ENCODE measurements around the gene KCTD4. TPM values are rescaled to one million over a fixed set of nuclear protein-coding genes. Genes with fewer than 3 reads are reported as not detected.

The KCTD4 gene
- total RNA-seq, 1 donor = under 0.01 TPM

DNA sequence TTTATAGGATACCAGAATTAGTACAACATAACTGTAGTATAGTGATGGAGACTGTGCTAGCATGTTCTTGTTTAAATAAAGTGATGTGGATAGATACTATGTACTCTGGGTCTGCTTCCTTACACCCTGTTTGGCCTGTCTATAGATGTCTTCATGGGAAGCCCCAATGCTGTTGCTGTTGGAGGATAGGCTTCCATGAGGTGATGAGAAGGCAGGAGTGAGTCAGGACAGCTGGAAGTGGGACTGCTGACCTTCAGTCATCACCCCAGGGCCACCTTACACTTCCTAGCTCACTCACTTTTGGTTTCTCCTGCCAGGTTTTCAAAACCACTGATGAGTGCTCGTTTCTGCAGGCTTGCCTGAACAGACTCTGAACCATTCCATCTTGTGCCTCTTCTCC lies 4.2 kb downstream of the KCTD4 start:
- Histone ChIP-seq H3K27me3 (ENCODE audit: insufficient read depth, low read length) (no peaks in the 10 kb centered on the region), H4K20me1 (ENCODE audit: insufficient read depth, low read length) (no peaks in the 10 kb centered on the region), H3K4me2 (ENCODE audit: insufficient read depth, low read length) (no peak overlapping the region), H2AFZ (ENCODE audit: low read length) (no peak overlapping the region), H3K36me3 (ENCODE audit: insufficient read depth, low read length) (no peaks in the 10 kb centered on the region), H3K79me2 (ENCODE audit: insufficient read depth, low read length) (peaks cover 20% of the 10 kb centered on the region), H3K9me3 (ENCODE audit: low read depth, low read length) (no peaks in the 10 kb centered on the region), H3K4me3 (ENCODE audit: insufficient read depth, low read length) (no peak overlapping the region), H3K27ac (ENCODE audit: low read depth, low read length) (peak overlapping the region; percentile 2), H3K4me1 (ENCODE audit: insufficient read depth, low read length) (peaks cover 42% of the 10 kb centered on the region)
- no peak for TF ChIP-seq CTCF (IDR thresholded peaks at IDR 0.05; ENCODE audit: extremely low read depth, low read depth, low read length)
- DNase-seq (ENCODE audit: insufficient read length, low spot score, missing footprints) = no peak

DNA sequence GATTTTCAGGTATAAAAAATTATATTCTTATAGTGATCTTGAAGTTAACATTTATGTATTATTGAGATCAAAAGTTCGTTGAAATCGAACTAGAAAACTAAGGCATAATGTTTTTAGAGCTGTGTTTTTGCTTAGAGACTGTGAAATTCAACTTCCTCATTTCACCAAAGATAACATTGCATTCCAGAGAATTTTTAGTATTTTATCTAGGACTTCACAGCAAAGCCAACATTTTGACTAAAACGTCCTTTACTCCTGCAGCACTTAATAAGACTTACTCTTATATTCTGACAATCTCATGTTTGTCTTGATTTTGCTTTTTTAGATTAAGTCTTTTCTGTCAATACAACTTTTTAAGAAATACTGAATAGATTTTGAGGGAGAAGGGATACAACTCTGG lies 4.7 kb downstream of the KCTD4 start:
- peak overlapping the region; percentile 20 for H3K4me2 ChIP-seq (ENCODE audit: insufficient read depth, low read length)
- TF ChIP-seq CTCF (IDR thresholded peaks at IDR 0.05; ENCODE audit: extremely low read depth, low read depth, low read length) = no peak
- H3K27me3 ChIP-seq (ENCODE audit: insufficient read depth, low read length) = no peaks in the 10 kb centered on the region
- H3K36me3 ChIP-seq (ENCODE audit: insufficient read depth, low read length) = no peaks in the 10 kb centered on the region
- H3K79me2 ChIP-seq (ENCODE audit: insufficient read depth, low read length) = peaks cover 20% of the 10 kb centered on the region
- H3K4me1 ChIP-seq (ENCODE audit: insufficient read depth, low read length) = peaks cover 42% of the 10 kb centered on the region
- H4K20me1 ChIP-seq (ENCODE audit: insufficient read depth, low read length) = no peaks in the 10 kb centered on the region
- H3K27ac ChIP-seq (ENCODE audit: low read depth, low read length) = peak overlapping the region; percentile 50
- H2AFZ ChIP-seq (ENCODE audit: low read length) = no peak overlapping the region
- H3K9me3 ChIP-seq (ENCODE audit: low read depth, low read length) = no peaks in the 10 kb centered on the region
- H3K4me3 ChIP-seq (ENCODE audit: insufficient read depth, low read length) = no peak overlapping the region
- no peak for DNase-seq (ENCODE audit: insufficient read length, low spot score, missing footprints)

GRCh38 chr13:45195421-45195820 lies 5.4 kb downstream of the KCTD4 start:
- no peaks in the 10 kb centered on the region for H3K27me3 ChIP-seq (ENCODE audit: insufficient read depth, low read length)
- no peaks in the 10 kb centered on the region for H3K9me3 ChIP-seq (ENCODE audit: low read depth, low read length)
- no peak for DNase-seq (ENCODE audit: insufficient read length, low spot score, missing footprints)
- H3K27ac ChIP-seq (ENCODE audit: low read depth, low read length) = peak overlapping the region; percentile 50
- peaks cover 20% of the 10 kb centered on the region for H3K79me2 ChIP-seq (ENCODE audit: insufficient read depth, low read length)
- TF ChIP-seq CTCF (IDR thresholded peaks at IDR 0.05; ENCODE audit: extremely low read depth, low read depth, low read length) = no peak
- H2AFZ ChIP-seq (ENCODE audit: low read length) = no peak overlapping the region
- H3K4me2 ChIP-seq (ENCODE audit: insufficient read depth, low read length) = peak overlapping the region; percentile 20
- no peaks in the 10 kb centered on the region for H3K36me3 ChIP-seq (ENCODE audit: insufficient read depth, low read length)
- no peak overlapping the region for H3K4me3 ChIP-seq (ENCODE audit: insufficient read depth, low read length)
- no peaks in the 10 kb centered on the region for H4K20me1 ChIP-seq (ENCODE audit: insufficient read depth, low read length)
- H3K4me1 ChIP-seq (ENCODE audit: insufficient read depth, low read length) = peaks cover 37% of the 10 kb centered on the region

- Histone ChIP-seq H3K9me3 (ENCODE audit: low read depth, low read length) (no peaks in the 10 kb centered on the region), H3K36me3 (ENCODE audit: insufficient read depth, low read length) (no peaks in the 10 kb centered on the region), H2AFZ (ENCODE audit: low read length) (no peak overlapping the region), H3K4me3 (ENCODE audit: insufficient read depth, low read length) (no peak overlapping the region), H3K79me2 (ENCODE audit: insufficient read depth, low read length) (peaks cover 18% of the 10 kb centered on the region), H3K4me2 (ENCODE audit: insufficient read depth, low read length) (peak overlapping the region; percentile 16), H4K20me1 (ENCODE audit: insufficient read depth, low read length) (no peaks in the 10 kb centered on the region), H3K4me1 (ENCODE audit: insufficient read depth, low read length) (peaks cover 34% of the 10 kb centered on the region), H3K27me3 (ENCODE audit: insufficient read depth, low read length) (no peaks in the 10 kb centered on the region), H3K27ac (ENCODE audit: low read depth, low read length) (no peak overlapping the region)
- no peak for DNase-seq (ENCODE audit: insufficient read length, low spot score, missing footprints)
- TF ChIP-seq CTCF (IDR thresholded peaks at IDR 0.05; ENCODE audit: extremely low read depth, low read depth, low read length) = peak; percentile 52
These were observed 6.5 kb downstream of the KCTD4 start for GRCh38 chr13:45194081-45194939.
